GM13977 (cell line): ENCODE data around the gene C19orf67.

Experiments used
- DNase-seq: peaks from one replicate; pipeline ENCODE4 v3.0.0; 2012; ENCODE audit warnings: low spot score
- CTCF ChIP-seq: IDR thresholded peaks from 2 replicates; pipeline ENCODE4 v1.5.1; 2012; ENCODE audit warnings: mild to moderate bottlenecking, control low read depth; ENCODE audit not compliant: insufficient read depth; ENCODE audit errors: extremely low read depth, missing control alignments
- in situ Hi-C: fragments of 300-500 bp; cut with MboI; formaldehyde crosslinking; loops from one replicate; pipeline ENCODE4 v1.12.0; 2022; ENCODE audit warnings: low sequenced_read_pairs, low pct_unique_long_range_greater_than_20kb, mixed read lengths, inconsistent platforms; ENCODE audit not compliant: unreplicated experiment

The C19orf67 gene

GRCh38 chr19:14111486-14111885 is 25.9 kb upstream of the C19orf67 start:
- in situ Hi-C loops = no loop called here
- no peak for TF ChIP-seq CTCF
- DNase-seq = no peak

GRCh38 chr19:14110650-14111049 is 25.1 kb upstream of the C19orf67 start:
- TF ChIP-seq CTCF = no peak
- DNase-seq = no peak
- in situ Hi-C loops = no loop called here

GRCh38 chr19:14107581-14108461 is 22.2 kb upstream of the C19orf67 start:
- no peak for TF ChIP-seq CTCF
- no peak for DNase-seq
- in situ Hi-C loops = no loop called here

- in situ Hi-C loops = no loop called here
- DNase-seq = no peak
Measured at GRCh38 chr19:14106840-14107239, 21.3 kb upstream of the C19orf67 start.

GRCh38 chr19:14105680-14106079 is 20.1 kb upstream of the C19orf67 start:
- TF ChIP-seq CTCF = no peak
- in situ Hi-C loops = no loop called here
- DNase-seq = no peak

More at GRCh38 chr19:14106840-14107239, 21.3 kb upstream of the C19orf67 start:
- no peak for TF ChIP-seq CTCF

- in situ Hi-C loops = no loop called here
- no peak for TF ChIP-seq CTCF
- DNase-seq = no peak
Measured at GRCh38 chr19:14103310-14103709, 17.7 kb upstream of the C19orf67 start.
